HG03439 (cell line): ENCODE data around the gene BCL11A.
"Not testable (repeated sequence)": the region's sequence is repeated elsewhere in the genome, so short reads cannot be mapped to it uniquely, and the experiment has no call there.

Experiments
- ATAC-seq: cut with Tn5 transposase; IDR thresholded peaks from one replicate; pipeline ENCODE4 v1.9.1; 2021; ENCODE audit warnings: mild to moderate bottlenecking, moderate library complexity; ENCODE audit not compliant: unreplicated experiment

Gene BCL11A

DNA sequence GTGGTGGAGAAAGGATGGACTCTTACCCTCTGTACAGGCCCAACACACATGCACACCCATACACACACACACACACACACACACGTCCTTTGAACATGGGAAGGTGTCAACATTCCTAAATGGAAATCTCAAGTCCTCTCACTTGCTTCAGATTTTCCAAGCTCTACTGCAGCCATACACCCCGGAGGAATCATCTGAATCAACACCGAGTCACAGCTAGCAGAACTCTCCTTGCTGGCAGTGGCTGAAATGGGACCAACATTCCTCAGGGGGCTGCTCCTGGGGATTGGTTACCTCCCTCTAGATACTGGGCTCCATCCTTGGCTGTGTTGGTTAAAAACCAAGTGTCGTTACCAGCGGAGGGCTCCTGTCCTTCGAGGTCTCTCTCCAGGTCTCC, 112.7 kb downstream of the BCL11A start:
- no peak for ATAC-seq

DNA sequence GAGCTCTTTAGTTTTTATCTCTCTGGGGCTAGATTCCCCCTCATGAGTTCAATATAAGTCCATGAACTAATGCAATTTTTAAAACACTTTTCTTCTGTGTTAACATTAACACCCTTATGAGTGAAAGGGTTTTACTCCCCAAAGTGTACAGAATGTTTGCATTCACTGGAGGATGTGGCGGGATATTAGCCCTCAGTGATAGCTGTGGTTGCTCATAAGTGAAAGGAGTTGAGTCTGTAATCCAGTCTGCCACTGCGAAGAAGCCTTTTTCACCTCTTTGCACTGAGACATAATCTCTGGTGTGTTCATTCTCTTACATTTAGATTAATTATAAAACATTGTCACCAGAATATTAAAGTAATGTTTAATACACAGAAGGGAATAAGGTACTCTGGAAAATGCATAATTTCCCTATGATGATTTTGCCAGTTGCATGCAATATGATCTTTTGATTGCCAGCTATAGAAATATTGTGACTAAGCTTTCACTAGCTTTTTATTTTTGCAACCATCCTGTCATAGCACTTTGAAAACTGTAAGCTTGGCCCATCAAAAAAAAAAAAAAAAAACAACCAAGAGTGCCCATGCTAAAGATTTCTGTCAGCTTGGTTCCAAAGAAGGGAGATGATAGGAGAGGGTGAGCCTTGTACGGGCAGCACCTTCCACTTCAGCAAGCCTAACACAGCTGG, 113.2 kb downstream of the BCL11A start:
- ATAC-seq: no peak

DNA sequence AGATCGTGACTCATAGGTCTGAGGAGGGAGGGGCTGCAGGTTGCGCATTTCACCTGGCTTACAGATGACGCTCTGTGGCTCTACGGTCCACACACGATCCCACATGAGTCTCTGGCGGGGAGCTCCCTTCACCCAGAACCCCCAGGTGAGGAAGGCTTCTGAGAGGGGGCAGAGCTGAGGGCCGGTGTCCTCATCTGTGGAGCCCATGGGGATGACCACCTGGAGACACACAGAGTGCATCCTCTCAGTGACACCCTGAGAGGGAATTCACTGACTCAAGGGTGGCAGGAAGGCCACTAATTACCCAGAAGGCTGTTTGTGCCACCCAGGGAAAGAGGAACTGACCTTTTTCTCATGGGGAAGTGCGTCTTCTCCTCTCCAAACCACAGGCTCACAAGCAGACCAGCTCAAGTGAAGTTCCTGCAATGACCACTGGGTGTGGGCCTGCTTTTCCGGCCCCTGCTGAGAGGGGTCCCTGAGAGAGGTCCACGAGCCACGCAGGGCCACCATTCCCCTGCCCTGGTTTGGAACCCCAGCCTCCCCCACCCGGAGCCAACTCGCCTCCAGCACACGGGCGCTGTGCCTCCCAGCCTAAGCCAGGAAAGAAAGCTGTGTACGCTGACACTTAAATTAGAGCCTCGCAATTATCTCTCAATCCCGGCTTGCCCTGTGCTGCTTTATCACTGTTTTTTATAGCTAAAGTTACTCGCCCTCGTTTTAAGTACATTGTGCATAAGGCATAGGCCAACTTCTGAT, 114.1 kb downstream of the BCL11A start:
- ATAC-seq: peak; percentile 100

DNA sequence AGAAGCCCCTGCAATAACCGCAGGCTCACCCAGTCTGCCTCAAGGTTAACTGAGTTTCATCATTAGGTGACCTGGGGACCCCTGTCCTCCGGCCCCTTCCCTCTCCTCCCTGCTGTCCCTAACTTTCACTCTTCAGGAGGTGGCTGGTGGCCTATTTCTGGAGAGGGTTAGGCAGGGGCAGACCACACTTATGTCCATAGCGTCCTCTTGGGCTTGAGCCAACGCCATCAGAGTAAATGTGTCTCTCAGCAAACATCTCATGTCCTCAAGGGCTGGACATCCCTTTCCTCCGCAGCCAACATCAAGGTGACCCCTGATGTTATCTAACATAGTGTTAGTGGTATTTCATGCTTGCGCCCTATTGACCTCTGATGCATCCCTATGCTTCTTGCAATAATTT, 114.8 kb downstream of the BCL11A start:
- no peak for ATAC-seq

DNA sequence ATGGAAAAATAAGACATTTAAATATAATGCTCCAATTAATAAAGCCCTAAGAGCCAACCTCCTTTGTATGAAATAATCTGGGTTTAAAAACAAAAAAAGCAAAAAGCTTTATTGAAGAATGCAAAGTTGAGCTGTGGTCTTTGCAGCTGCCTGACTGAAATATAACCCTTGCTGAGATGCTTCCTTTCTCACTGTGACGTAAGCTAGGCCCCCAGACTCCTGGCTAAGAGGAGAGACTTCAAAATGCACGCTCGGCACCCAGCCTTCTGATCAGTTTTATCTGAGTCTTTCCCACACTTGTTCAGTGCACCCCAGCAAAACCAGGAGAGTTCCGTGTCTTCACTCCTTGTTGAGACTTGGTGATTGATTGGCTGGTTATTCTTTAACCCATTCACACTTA, 115.3 kb downstream of the BCL11A start:
- ATAC-seq: no peak

DNA sequence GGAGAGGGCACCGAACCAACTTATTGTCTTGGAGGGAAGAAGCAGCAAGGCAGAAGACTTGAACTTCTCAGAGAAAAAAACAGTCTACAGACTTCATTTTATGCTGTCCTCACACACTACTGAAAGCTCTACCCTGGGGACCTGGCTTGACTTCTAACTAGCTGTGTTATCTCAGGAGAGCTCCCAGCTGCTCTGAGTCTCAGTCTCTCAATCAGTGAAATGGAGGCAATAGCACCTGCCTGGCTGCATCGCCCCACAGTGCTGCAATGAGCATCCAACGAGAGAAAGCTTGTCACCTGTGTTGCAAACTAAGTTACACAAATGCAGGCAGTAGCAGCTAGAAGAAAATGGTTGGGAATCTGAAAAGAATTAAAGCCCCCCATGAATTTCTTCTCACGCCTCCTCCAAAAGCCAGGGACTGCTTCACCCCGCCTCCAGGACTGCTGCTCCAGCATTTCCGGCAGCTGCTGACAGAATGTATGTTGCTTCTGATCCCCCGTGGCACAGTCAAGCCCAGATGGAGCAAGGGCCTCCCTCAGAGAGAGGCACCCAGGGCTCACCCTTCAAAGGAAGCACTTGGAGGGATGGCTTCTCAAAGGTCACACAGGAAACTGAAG, 116.3 kb downstream of the BCL11A start:
- ATAC-seq: no peak

DNA sequence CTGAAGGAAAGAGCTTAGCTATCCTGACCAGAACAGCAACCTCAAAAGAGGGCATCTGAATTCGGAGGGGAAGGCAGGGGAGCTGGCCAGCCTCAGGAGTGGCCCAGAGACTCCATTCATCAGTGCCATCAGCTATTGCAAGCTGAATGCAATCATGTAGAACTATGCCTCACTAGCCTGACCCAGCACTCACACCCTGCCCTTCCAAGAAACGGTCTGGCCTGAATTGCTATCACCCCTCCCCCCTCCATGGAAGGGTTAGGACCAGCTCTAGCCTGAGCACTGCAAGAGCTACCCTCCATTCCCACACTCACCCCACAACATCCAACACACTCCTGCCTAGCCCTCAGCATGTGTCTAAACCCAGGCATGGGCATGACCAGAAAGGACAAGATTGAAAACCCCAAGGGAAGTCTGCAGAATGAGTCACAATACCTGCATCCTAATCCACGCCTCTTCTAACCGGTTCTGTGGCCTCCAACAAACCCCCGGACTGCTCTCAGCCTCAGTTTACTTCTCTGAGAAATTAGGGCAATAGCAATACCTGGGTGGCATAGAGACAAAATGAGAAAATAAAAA, 120.3 kb downstream of the BCL11A start:
- ATAC-seq: no peak

DNA sequence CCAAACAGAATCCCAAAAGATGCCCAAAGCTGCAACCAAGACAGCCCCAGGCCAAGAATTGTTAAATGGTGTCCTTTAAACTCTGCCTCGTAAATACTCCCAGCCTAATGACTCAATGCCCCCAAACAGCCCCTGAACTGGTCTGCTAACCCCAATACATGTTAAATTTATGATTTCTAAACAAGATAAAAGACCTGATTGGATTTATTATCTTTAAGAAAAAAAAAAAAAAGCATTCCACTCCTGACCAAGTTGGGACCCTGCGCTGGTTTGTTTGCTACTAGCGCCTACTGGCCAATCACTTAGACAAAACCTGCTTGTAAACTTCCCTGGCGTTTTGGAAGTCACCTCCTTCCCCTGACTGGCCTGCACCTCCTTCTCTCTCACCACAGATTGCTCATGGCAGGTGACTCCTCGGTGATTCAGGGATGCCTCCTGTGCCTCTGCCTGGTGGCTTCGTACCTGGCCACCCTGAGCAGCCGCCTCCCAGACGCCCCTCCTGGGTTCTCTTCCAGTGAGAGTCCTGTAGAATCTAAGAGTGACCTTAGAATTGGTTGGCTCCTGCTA, 121.3 kb downstream of the BCL11A start:
- ATAC-seq: no peak

DNA sequence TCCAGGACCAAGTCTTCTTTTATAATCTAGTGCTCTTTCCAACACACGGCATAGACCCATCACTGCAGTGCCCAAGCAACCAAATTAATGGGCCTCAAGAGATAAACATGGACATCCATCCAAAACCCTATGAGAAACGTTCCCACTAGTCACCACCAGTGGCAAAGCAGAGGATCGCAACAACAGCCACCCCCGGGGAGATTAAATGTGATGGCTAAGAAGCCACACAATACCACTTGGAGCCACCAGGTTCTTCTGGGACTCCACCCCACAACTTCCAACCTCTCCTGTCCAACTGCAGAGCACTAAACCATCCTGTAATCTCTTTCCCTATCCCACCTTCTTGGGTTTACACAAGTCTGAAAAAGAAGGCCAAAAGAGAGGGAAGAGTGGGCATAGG, 123.8 kb downstream of the BCL11A start:
- ATAC-seq: no peak

DNA sequence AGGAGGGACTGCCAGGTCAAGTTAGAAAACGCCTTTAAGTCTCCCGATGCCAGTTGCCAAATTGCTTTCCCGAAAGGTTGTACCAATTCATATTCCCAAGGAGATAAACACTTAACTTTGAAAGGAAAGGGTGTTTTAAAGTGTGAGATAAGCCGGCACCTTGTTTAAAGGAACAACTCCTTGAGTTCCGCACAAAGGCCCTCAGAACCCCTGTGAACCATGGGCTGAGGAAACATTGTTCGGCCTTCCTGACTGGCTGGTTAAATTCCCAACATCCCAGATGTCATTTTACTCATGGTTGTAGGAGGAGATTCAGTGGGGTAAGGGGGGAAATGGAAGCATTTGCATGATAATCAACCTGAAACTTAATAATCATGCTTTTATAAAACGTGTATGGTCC, 126.6 kb downstream of the BCL11A start:
- no peak for ATAC-seq

DNA sequence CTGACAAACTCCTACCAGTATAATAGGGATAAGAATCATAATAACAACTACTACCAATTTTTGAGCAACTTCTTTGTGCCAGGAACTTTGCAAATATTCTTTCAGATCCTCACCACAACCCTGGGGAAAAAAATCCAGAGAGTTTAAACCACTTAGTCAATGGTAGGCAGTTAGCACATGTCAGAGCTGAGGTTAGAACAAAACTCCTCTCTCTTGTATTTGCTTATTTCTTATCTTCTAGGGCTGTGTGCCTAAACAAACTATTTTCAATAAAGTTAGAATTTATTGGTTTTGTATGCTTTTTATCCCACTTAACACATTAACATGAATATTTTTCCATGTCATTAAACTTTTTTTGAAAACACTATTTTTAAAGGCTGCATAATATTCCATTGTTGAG, 127.1 kb downstream of the BCL11A start:
- ATAC-seq: no peak

DNA sequence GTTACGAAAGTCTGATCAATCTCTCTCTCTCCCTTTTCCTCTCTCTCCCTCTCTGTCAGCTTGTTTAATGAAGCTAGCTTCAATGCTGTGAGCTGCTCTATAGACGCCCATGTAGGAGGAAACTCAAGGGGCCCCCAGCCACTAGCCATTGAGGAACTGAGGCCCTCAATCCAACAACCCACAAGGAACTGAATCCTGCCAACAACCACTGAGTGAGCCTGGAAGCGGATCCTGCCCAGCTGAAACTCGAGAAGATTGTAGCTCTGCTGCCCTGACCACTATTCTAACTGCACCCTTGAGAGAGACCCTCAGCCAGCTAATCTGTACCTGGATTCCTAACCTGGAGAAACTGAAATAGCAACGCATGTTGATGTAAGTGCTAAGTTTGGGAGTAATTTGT, 129.2 kb downstream of the BCL11A start:
- no peak for ATAC-seq

DNA sequence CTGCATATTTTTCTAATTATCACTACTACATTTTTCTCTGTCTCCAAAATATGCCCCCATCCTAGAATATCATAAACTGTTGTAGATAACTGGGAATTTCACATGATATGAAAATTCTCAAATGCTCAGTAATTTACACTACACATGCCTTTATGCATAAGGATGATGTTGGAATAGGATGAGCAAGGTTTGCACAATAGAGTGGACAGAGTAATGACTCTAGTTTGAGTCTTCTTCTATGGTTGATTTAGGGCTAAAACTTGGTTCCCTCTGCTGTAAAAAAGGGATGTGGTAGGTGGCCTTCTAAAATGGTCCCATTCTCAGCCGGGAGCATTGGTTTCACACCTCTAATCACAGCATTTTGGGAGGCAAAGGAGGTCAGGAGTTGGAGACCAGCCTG, 129.9 kb downstream of the BCL11A start:
- no peak for ATAC-seq

DNA sequence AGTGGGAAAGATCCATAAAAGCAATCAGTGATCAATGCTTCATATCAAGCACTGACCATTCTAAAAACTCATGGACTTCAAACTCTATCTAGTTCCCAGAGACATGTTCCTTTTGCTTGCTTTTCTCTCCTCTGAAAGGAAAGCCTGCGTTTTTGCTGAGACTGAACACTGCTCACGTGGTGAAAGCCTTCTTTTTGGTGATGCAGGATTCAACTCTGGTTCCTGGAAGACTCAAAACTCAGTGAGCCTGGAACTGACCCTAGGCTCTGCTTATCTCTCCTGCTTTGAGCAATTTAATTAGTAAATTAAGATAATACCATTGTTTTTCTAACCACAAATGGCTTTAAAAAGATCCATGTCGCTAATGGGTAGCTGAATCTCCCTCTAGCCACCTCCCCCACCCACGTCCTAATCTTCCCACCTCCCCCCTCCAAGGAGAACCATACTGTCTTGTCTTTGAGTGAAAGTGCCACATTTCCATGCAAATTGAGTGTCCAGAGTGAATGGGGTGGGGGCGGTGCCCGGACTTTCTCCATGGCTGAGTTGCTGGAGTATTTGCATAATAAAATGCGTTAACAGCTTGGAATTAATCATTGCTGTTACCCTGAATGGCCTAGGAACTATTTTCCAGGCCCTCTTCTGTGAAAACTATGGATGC, 130.5 kb downstream of the BCL11A start:
- no peak for ATAC-seq

DNA sequence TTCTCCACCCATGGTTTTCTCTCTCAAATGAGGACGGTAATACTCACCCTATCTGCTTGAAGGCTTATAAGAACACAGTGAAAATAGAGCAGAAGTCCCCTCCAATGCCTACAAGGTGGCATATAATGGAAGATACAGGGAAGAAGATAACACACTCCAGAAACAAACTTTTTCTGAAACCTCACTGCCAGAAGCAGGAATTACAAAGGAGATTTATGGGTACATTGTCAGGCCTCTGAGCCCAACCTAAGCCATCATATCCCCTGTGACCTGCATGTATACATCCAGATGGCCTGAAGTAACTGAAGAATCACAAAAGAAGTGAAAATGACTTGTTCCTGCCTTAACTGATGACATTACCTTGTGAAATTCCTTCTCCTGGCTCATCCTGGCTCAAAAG, 136.2 kb downstream of the BCL11A start:
- ATAC-seq: not testable (repeated sequence)

DNA sequence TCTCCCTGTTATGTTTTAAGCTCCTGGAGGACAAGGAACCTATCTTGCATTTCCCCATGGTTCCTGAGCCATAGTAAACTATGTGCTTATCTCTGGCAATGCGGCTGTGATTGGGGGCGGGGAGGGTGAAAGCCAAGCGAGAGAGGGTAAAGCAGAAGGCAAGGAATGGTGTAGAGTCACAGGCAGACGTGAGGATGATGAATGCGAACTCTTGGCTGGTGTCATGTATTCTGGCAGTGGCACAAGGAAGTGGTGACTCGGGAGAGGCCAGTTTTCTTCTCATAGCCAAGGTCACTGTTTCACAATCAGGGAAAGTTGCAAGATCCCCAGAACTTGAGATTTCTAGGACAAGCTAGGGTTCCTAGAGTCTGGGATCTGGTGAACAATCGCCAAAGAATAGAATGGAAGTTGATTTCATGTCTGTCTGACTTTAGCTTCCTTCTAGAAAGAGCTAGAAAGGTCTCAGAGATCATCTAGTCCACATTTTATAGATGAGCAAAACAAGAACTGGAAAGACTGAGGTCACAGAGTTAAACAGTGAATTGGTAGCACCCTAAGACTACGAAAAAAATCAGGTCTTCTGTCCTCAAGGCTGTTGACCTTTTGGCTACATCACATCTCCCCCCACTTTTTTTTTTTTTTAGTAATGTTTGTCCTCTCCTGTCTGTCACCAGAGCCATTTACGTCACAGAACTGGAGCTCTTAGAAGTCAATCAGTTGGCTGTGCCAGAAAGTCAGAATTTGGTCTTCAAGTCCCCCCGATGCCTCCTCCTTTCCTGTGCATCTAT, 137.0 kb downstream of the BCL11A start:
- ATAC-seq: no peak

DNA sequence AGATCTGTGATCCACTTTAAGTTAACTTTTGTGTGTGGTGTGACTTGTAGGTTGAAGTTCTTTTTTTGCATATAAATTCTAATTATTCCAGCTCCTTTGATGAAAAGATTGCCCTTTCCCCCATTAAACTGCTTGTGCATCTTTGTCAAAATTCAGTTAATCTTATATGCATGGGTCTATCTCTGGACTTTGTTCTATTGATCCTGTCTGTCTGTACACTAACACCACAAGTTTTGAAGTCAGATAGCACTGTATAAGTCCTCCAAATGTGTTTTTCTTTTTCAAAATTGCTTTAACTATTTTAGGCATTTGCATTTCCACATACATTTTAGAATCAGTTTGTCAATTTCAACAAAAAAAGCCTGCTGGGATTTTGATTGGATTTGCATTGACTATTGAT, 137.6 kb downstream of the BCL11A start:
- no peak for ATAC-seq

DNA sequence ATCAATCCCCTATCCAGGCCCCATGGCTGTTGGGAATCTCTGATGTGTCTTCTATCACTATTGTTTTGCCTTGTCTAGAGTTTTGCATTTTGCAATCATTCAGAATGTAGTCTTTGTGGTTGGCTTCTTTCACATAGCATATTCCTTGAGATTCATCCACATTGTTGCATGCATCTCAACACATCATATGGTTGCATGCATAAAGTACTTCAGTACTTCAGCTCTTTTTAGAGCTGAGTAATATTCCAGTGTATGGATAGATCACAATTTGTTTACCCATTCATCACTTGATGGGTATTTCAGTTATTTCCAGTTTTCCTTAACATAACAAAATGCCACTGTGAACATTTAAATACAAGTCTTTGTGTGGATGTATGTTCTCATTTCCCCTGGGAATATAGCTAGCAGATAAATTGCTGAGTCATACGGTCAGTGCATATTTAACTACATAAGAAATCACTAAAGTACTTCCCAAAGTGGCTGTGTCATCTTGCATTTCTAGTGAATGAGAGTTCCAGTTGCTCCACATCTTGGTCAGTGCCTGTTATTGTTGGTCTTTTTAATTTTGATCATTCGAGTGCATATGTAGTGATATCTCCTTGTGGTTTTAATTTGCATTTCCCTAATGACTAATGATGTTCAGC, 138.8 kb downstream of the BCL11A start:
- ATAC-seq: no peak

DNA sequence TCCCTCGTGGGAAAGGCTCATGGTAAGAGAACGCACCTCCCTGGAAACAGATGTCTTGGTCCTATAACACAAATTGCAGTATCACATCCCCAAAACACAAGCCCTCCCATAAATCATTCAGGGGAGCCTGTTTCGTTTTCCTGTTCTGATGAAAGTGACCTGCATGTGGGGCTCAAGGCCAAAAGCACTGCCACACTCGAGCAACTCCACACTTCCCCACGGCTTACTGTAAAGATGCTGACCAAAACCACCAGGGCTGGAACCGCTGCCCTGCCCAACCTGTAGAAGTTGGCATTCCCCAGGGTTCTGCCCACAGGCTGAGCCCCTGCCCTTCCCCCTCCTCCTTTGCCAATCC, 139.7 kb downstream of the BCL11A start:
- no peak for ATAC-seq
